ENCODE data around the gene KCNT1. TPM values are rescaled to one million over a fixed set of nuclear protein-coding genes. Genes with fewer than 3 reads are reported as not detected.

The KCNT1 gene
- total RNA-seq, 1 experiment from 2014 or later = not detected

- H3K27me3 ChIP-seq (replicated peaks; ENCODE audit: insufficient read depth, low read depth, low read length, poor library complexity) = no peaks in the 10 kb centered on the region
- no peaks in the 10 kb centered on the region for H3K4me1 ChIP-seq (ENCODE audit: insufficient read depth, low read length, poor library complexity, severe bottlenecking)
- intact Hi-C loops (cut with micrococcal nuclease; ENCODE audit: unreplicated experiment) = no loop called here
- no peak for DNase-seq (ENCODE audit: low spot score)
- no peaks in the 10 kb centered on the region for H3K36me3 ChIP-seq (ENCODE audit: insufficient read depth, low read length, poor library complexity, severe bottlenecking)
- no peak overlapping the region for H3K4me3 ChIP-seq (ENCODE audit: low read depth, low read length, poor library complexity, severe bottlenecking)
- peaks cover 5% of the 10 kb centered on the region for H3K9me3 ChIP-seq (ENCODE audit: low read depth, low read length, poor library complexity, severe bottlenecking)
- H3K27ac ChIP-seq (ENCODE audit: low read depth, low read length, poor library complexity, severe bottlenecking) = no peak overlapping the region
- BruUV-seq (replicated peaks) = no TSS peak
- CTCF ChIA-PET = no interaction called here
- TF ChIP-seq, protein P1, sequence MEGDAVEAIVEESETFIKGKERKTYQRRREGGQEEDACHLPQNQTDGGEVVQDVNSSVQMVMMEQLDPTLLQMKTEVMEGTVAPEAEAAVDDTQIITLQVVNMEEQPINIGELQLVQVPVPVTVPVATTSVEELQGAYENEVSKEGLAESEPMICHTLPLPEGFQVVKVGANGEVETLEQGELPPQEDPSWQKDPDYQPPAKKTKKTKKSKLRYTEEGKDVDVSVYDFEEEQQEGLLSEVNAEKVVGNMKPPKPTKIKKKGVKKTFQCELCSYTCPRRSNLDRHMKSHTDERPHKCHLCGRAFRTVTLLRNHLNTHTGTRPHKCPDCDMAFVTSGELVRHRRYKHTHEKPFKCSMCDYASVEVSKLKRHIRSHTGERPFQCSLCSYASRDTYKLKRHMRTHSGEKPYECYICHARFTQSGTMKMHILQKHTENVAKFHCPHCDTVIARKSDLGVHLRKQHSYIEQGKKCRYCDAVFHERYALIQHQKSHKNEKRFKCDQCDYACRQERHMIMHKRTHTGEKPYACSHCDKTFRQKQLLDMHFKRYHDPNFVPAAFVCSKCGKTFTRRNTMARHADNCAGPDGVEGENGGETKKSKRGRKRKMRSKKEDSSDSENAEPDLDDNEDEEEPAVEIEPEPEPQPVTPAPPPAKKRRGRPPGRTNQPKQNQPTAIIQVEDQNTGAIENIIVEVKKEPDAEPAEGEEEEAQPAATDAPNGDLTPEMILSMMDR (conservative IDR thresholded peaks at IDR 0.05; ENCODE audit: low read depth, low read length) = no peak
- no peak for TF ChIP-seq EZH2 (IDR thresholded peaks at IDR 0.05; ENCODE audit: borderline replicate concordance, low read depth, low read length, poor library complexity, severe bottlenecking)
- POLR2A ChIA-PET (ENCODE audit: low non-redundant PET) = no interaction called here
Measured at GRCh38 chr9:135729480-135729879, 27.5 kb downstream of the KCNT1 start.

DNA sequence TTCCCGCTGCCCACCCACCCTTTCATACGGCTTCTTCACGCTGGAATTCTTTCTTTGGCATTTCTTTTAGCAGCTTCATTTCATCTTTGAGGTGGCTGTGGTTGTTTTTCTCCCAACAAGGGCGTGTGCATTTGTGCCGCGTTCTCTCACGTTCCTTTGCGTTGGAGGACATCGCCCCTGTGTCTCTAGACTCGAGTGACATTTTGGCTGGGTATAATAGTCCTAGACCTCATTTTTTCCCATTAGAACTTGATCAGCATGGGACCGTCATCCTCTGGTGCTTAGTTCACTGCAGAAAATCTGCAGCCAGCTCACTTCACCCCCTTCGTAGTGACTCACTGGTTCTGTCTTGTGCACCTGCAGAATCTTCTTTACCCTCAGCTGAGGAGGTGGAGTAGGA, 29.5 kb downstream of the KCNT1 start:
- TF ChIP-seq EZH2 (IDR thresholded peaks at IDR 0.05; ENCODE audit: borderline replicate concordance, low read depth, low read length, poor library complexity, severe bottlenecking) = no peak
- TF ChIP-seq, protein P1 (conservative IDR thresholded peaks at IDR 0.05; ENCODE audit: low read depth, low read length) = no peak
- CTCF ChIA-PET = no interaction called here
- no peak for DNase-seq (ENCODE audit: low spot score)
- no TSS peak for BruUV-seq (replicated peaks)
- intact Hi-C loops (cut with micrococcal nuclease; ENCODE audit: unreplicated experiment) = no loop called here
- POLR2A ChIA-PET (ENCODE audit: low non-redundant PET) = no interaction called here
- H3K4me1 ChIP-seq (ENCODE audit: insufficient read depth, low read length, poor library complexity, severe bottlenecking) = no peaks in the 10 kb centered on the region
- H3K4me3 ChIP-seq (ENCODE audit: low read depth, low read length, poor library complexity, severe bottlenecking) = no peak overlapping the region
- no peak overlapping the region for H3K27ac ChIP-seq (ENCODE audit: low read depth, low read length, poor library complexity, severe bottlenecking)
- H3K9me3 ChIP-seq (ENCODE audit: low read depth, low read length, poor library complexity, severe bottlenecking) = peaks cover 5% of the 10 kb centered on the region
- H3K36me3 ChIP-seq (ENCODE audit: insufficient read depth, low read length, poor library complexity, severe bottlenecking) = no peaks in the 10 kb centered on the region
- H3K27me3 ChIP-seq (replicated peaks; ENCODE audit: insufficient read depth, low read depth, low read length, poor library complexity) = no peaks in the 10 kb centered on the region

- ChIA-PET POLR2A (ENCODE audit: low non-redundant PET) (no interaction called here), CTCF (no interaction called here)
- DNase-seq (ENCODE audit: low spot score) = no peak
- Histone ChIP-seq H3K4me3 (ENCODE audit: low read depth, low read length, poor library complexity, severe bottlenecking) (no peak overlapping the region), H3K27me3 (replicated peaks; ENCODE audit: insufficient read depth, low read depth, low read length, poor library complexity) (peaks cover 9% of the 10 kb centered on the region), H3K9me3 (ENCODE audit: low read depth, low read length, poor library complexity, severe bottlenecking) (peaks cover 5% of the 10 kb centered on the region), H3K36me3 (ENCODE audit: insufficient read depth, low read length, poor library complexity, severe bottlenecking) (no peaks in the 10 kb centered on the region), H3K27ac (ENCODE audit: low read depth, low read length, poor library complexity, severe bottlenecking) (no peak overlapping the region), H3K4me1 (ENCODE audit: insufficient read depth, low read length, poor library complexity, severe bottlenecking) (no peaks in the 10 kb centered on the region)
- TF ChIP-seq EZH2 (IDR thresholded peaks at IDR 0.05; ENCODE audit: borderline replicate concordance, low read depth, low read length, poor library complexity, severe bottlenecking) = no peak
- TF ChIP-seq, protein P1 (conservative IDR thresholded peaks at IDR 0.05; ENCODE audit: low read depth, low read length) = no peak
- BruUV-seq (replicated peaks) = no TSS peak
- intact Hi-C loops (cut with micrococcal nuclease; ENCODE audit: unreplicated experiment) = no loop called here
Measured at GRCh38 chr9:135732569-135733257, 30.7 kb downstream of the KCNT1 start.
